Skeletal muscle satellite cell (primary cell): ENCODE results near the gene SLC6A8.
A peak's percentile ranks its signal among the peaks of the same experiment; 100 is the strongest.
"Not testable (repeated sequence)": the region's sequence is repeated elsewhere in the genome, so short reads cannot be mapped to it uniquely, and the experiment has no call there.

ENCODE experiments used
- H3K27me3 ChIP-seq: 2 replicates; pipeline ENCODE4 v1.7.0; 2013; ENCODE audit warnings: low read length; ENCODE audit not compliant: control insufficient read depth, insufficient read depth
- H3K36me3 ChIP-seq: 2 replicates; pipeline ENCODE4 v1.7.0; 2013; ENCODE audit warnings: mild to moderate bottlenecking, control low read depth, low read length; ENCODE audit not compliant: insufficient read depth
- H3K4me1 ChIP-seq: 2 replicates; pipeline ENCODE4 v1.7.0; 2013; ENCODE audit warnings: low read length; ENCODE audit not compliant: control insufficient read depth, insufficient read depth
- H3K4me2 ChIP-seq: 2 replicates; pipeline ENCODE4 v1.7.0; 2013; ENCODE audit warnings: mild to moderate bottlenecking, low read length
- H3K4me3 ChIP-seq: 2 replicates; pipeline ENCODE4 v1.7.0; 2013; ENCODE audit warnings: low read length
- H3K9ac ChIP-seq: 2 replicates; pipeline ENCODE4 v1.7.0; 2013; ENCODE audit warnings: mild to moderate bottlenecking, low read depth, low read length, moderate library complexity
- H3K9me3 ChIP-seq: replicated peaks from 2 replicates; pipeline ENCODE4 v1.7.0; 2013; ENCODE audit warnings: mild to moderate bottlenecking, control low read depth, low read length

SLC6A8 gene

GRCh38 chrX:153726286-153727122, 38.8 kb downstream of the SLC6A8 start:
- peak overlapping the region; percentile 85 for H3K4me2 ChIP-seq
- peaks cover 8% of the 10 kb centered on the region for H3K36me3 ChIP-seq
- H3K9ac ChIP-seq = peak overlapping the region; percentile 60
- H3K27me3 ChIP-seq = no peaks in the 10 kb centered on the region
- H3K4me3 ChIP-seq = peak overlapping the region; percentile 57
- H3K9me3 ChIP-seq = no peaks in the 10 kb centered on the region
- H3K4me1 ChIP-seq = peaks cover 43% of the 10 kb centered on the region

GRCh38 chrX:153727123-153727931, 39.6 kb downstream of the SLC6A8 start:
- H3K4me2 ChIP-seq = peak overlapping the region; percentile 85
- no peaks in the 10 kb centered on the region for H3K27me3 ChIP-seq
- H3K9me3 ChIP-seq = peaks cover 3% of the 10 kb centered on the region
- H3K4me3 ChIP-seq = peak overlapping the region; percentile 57
- H3K4me1 ChIP-seq = peaks cover 41% of the 10 kb centered on the region
- H3K9ac ChIP-seq = peak overlapping the region; percentile 60
- peaks cover 15% of the 10 kb centered on the region for H3K36me3 ChIP-seq

- Histone ChIP-seq H3K9me3 (peaks cover 3% of the 10 kb centered on the region), H3K4me3 (no peak overlapping the region), H3K4me1 (peaks cover 35% of the 10 kb centered on the region), H3K9ac (no peak overlapping the region), H3K27me3 (no peaks in the 10 kb centered on the region), H3K36me3 (peaks cover 13% of the 10 kb centered on the region), H3K4me2 (peak overlapping the region; percentile 85)
Measured at GRCh38 chrX:153728095-153728494, 40.4 kb downstream of the SLC6A8 start.

- Histone ChIP-seq H3K4me2 (no peak overlapping the region), H3K36me3 (peaks cover 13% of the 10 kb centered on the region), H3K27me3 (no peaks in the 10 kb centered on the region), H3K4me1 (peaks cover 35% of the 10 kb centered on the region), H3K4me3 (no peak overlapping the region), H3K9me3 (peaks cover 3% of the 10 kb centered on the region), H3K9ac (no peak overlapping the region)
Measured at GRCh38 chrX:153728951-153729631, 41.4 kb downstream of the SLC6A8 start.

GRCh38 chrX:153730115-153730514, 42.4 kb downstream of the SLC6A8 start:
- not testable (repeated sequence) for H3K9ac ChIP-seq, H3K27me3 ChIP-seq, H3K4me3 ChIP-seq, H3K9me3 ChIP-seq, H3K4me2 ChIP-seq
- Histone ChIP-seq H3K36me3 (peaks cover 13% of the 10 kb centered on the region), H3K4me1 (peaks cover 31% of the 10 kb centered on the region)

GRCh38 chrX:153731117-153731844, 43.6 kb downstream of the SLC6A8 start:
- peaks cover 3% of the 10 kb centered on the region for H3K9me3 ChIP-seq

GRCh38 chrX:153731845-153732215, 44.1 kb downstream of the SLC6A8 start:
- Histone ChIP-seq H3K36me3 (peaks cover 13% of the 10 kb centered on the region), H3K27me3 (no peaks in the 10 kb centered on the region), H3K9ac (no peak overlapping the region), H3K4me1 (peaks cover 13% of the 10 kb centered on the region), H3K4me2 (no peak overlapping the region), H3K9me3 (peaks cover 3% of the 10 kb centered on the region), H3K4me3 (no peak overlapping the region)

More at GRCh38 chrX:153731117-153731844, 43.6 kb downstream of the SLC6A8 start:
- Histone ChIP-seq H3K36me3 (peaks cover 13% of the 10 kb centered on the region), H3K9ac (no peak overlapping the region), H3K4me1 (peaks cover 19% of the 10 kb centered on the region), H3K4me3 (no peak overlapping the region), H3K4me2 (no peak overlapping the region), H3K27me3 (no peaks in the 10 kb centered on the region)

GRCh38 chrX:153732401-153732800, 44.7 kb downstream of the SLC6A8 start:
- H3K4me3 ChIP-seq = no peak overlapping the region
- no peaks in the 10 kb centered on the region for H3K27me3 ChIP-seq
- peaks cover 3% of the 10 kb centered on the region for H3K9me3 ChIP-seq
- H3K36me3 ChIP-seq = peaks cover 17% of the 10 kb centered on the region
- no peak overlapping the region for H3K9ac ChIP-seq
- H3K4me2 ChIP-seq = no peak overlapping the region
- H3K4me1 ChIP-seq = peaks cover 8% of the 10 kb centered on the region

- Histone ChIP-seq H3K9ac (no peak overlapping the region), H3K27me3 (no peaks in the 10 kb centered on the region), H3K36me3 (peaks cover 17% of the 10 kb centered on the region), H3K4me3 (no peak overlapping the region), H3K4me2 (no peak overlapping the region), H3K9me3 (peaks cover 3% of the 10 kb centered on the region), H3K4me1 (no peaks in the 10 kb centered on the region)
Measured at GRCh38 chrX:153733651-153734240, 46.0 kb downstream of the SLC6A8 start.

- Histone ChIP-seq H3K4me1 (no peaks in the 10 kb centered on the region), H3K27me3 (no peaks in the 10 kb centered on the region), H3K36me3 (peaks cover 11% of the 10 kb centered on the region), H3K9me3 (peaks cover 3% of the 10 kb centered on the region), H3K4me3 (no peak overlapping the region), H3K4me2 (no peak overlapping the region), H3K9ac (no peak overlapping the region)
Measured at GRCh38 chrX:153734871-153735270, 47.1 kb downstream of the SLC6A8 start.
